Lung (tissue), 16 donors: Measurements from ENCODE around the gene CEND1. TPM values are rescaled to one million over a fixed set of nuclear protein-coding genes. Genes with fewer than 3 reads are reported as not detected.

Source experiments
- ATAC-seq: fragments of 200-7000 bp; cut with Tn5 transposase; one replicate; pipeline ENCODE4 v1.9.1; 2020; ENCODE audit warnings: moderate number of reproducible peaks; ENCODE audit not compliant: insufficient read depth, low FRiP score
- DNase-seq, 3 donors: peaks; one replicate each; pipeline ENCODE4 v3.0.0-alpha.2; 2013 to 2017
- H3K27ac ChIP-seq, 2 donors: one replicate each; pipeline ENCODE4 v1.5.1; 2013; ENCODE audit warnings: mild to moderate bottlenecking in 2 of 2, moderate library complexity in 2 of 2, control low read depth in 1 of 2, inconsistent platforms in 1 of 2, low read depth in 1 of 2, low read length in 1 of 2
- H3K27me3 ChIP-seq, 3 donors: one replicate each; pipeline ENCODE4 v1.5.1; 2013; ENCODE audit warnings: low read length in 2 of 3; ENCODE audit not compliant: control insufficient read depth in 3 of 3, insufficient read depth in 3 of 3
- H3K36me3 ChIP-seq, 4 donors: one replicate each; pipeline ENCODE4 v1.5.1; 2013; ENCODE audit warnings: low read length in 4 of 4, mild to moderate bottlenecking in 1 of 4, moderate library complexity in 1 of 4; ENCODE audit not compliant: control insufficient read depth in 4 of 4, insufficient read depth in 4 of 4
- H3K4me1 ChIP-seq, 5 donors: one replicate each; pipeline ENCODE4 v1.5.1; 2013; ENCODE audit warnings: low read length in 5 of 5, mild to moderate bottlenecking in 2 of 5, moderate library complexity in 1 of 5; ENCODE audit not compliant: control insufficient read depth in 5 of 5, insufficient read depth in 5 of 5
- H3K4me3 ChIP-seq: one replicate; pipeline ENCODE4 v1.5.1; 2013; ENCODE audit warnings: mild to moderate bottlenecking, control low read depth, moderate library complexity
- H3K9ac ChIP-seq, 2 donors: one replicate each; pipeline ENCODE4 v1.5.1; 2013; ENCODE audit warnings: low read length in 2 of 2, control low read depth in 1 of 2; ENCODE audit not compliant: insufficient read depth in 1 of 2
- H3K9me3 ChIP-seq, 4 donors: one replicate each; pipeline ENCODE4 v1.5.1; 2013; ENCODE audit warnings: low read length in 3 of 4, mild to moderate bottlenecking in 1 of 4, moderate library complexity in 1 of 4; ENCODE audit not compliant: control insufficient read depth in 4 of 4, insufficient read depth in 3 of 4
- CTCF ChIP-seq: IDR thresholded peaks from 2 replicates; pipeline ENCODE4 v1.5.1; 2012; ENCODE audit warnings: mild to moderate bottlenecking; ENCODE audit errors: control extremely low read depth, extremely low read depth
- WGBS, 2 donors: extraction: QIAGEN DNeasy Blood & Tissue Kit; methylation state at CpG; one replicate each; pipeline ENCODE4 v1.1.7; 2013; 5-methylcytosine and 5-hydroxymethylcytosine counted together
- long read RNA-seq, 5 donors: transcript quantifications; one replicate each; lab custom pipeline, GENCODE V29; 2026
- polyA plus RNA-seq, 2 donors: library from polyadenylated mRNA; stranded (reverse); fragments of 200-250 nt; gene quantifications; one replicate each; pipeline ENCODE4 v1.2.1, GENCODE V29; 2013
- total RNA-seq, 2 donors: library from RNA; depleted of rRNA in 1 of 2; stranded (reverse); fragments of >200 nt in 1 of 2; gene quantifications; one replicate each; pipeline ENCODE4 v1.2.1, GENCODE V29; 2014 to 2021
- donor health status: control.
- donor health status: control.
- donor health status: Bipolar disorder and iron deficiency.
- donor health status: healthy.
- donor health status: DM: yes; HTN: yes; CAD: no.

CEND1 gene
- under 1 TPM in 1 of 2 donors, not detected in 1; 0.18 TPM for total RNA-seq
- polyA plus RNA-seq, result under 1 TPM; 0.10 to 0.14 TPM
- long read RNA-seq, donor 1, result 0 reads
- long read RNA-seq, donor 2, result 0 reads
- long read RNA-seq, donor 3, result 0 reads
- long read RNA-seq, donor 4, result 0 reads
- long read RNA-seq, donor 5, result 0 reads

GRCh38 chr11:789943-790342 is at the start of gene CEND1:
TSS of gene CEND1 (minus strand) at chr11:790090. CDS start at chr11:788576, 1,514 bp downstream.
- ATAC-seq (no peak), DNase-seq (no peak)
- Histone ChIP-seq H3K9ac (no peak within 1 kb of the TSS), H3K4me1 (peaks cover 0 to 4% (median 0%) of the 10 kb centered on the region in 5 donors), H3K27ac (no peak within 1 kb of the TSS), H3K4me3 (no peak within 1 kb of the TSS), H3K36me3 (peaks cover 0 to 28% (median 7%) of the 10 kb centered on the region in 4 donors), H3K9me3 (no peaks in the 10 kb centered on the region), H3K27me3 (no peaks in the 10 kb centered on the region)
- WGBS, 2 donors, result 6 to 8% methylated on average over 29 to 44 of the region's 44 CpGs
- no peak for TF ChIP-seq CTCF

GRCh38 chr11:839280-839623 is 49.4 kb upstream of the CEND1 start:
- H3K27me3 ChIP-seq, result no peaks in the 10 kb centered on the region
- WGBS, 2 donors, result 92 to 96% methylated on average over 5 of the region's 5 CpGs
- H3K9me3 ChIP-seq, result no peaks in the 10 kb centered on the region
- no peak overlapping the region for H3K27ac ChIP-seq
- no peak for TF ChIP-seq CTCF
- ATAC-seq, result no peak
- peaks cover 4 to 46% (median 18%) of the 10 kb centered on the region in 4 donors for H3K36me3 ChIP-seq
- H3K4me3 ChIP-seq, result no peak overlapping the region
- no peak for DNase-seq
- H3K9ac ChIP-seq, result no peak overlapping the region
- peaks cover 6 to 27% (median 15%) of the 10 kb centered on the region in 5 donors for H3K4me1 ChIP-seq

- no peaks in the 10 kb centered on the region for H3K27me3 ChIP-seq
- no peak overlapping the region for H3K9ac ChIP-seq
- 65 to 68% methylated on average over 17 of the region's 17 CpGs for WGBS, 2 donors
- DNase-seq, result no peak
- H3K4me3 ChIP-seq, result no peak overlapping the region
- peaks cover 4 to 46% (median 18%) of the 10 kb centered on the region in 4 donors for H3K36me3 ChIP-seq
- TF ChIP-seq CTCF, result no peak
- ATAC-seq, result no peak
- H3K4me1 ChIP-seq, result peaks cover 6 to 29% (median 14%) of the 10 kb centered on the region in 5 donors
- H3K9me3 ChIP-seq, result no peaks in the 10 kb centered on the region
- peak overlapping the region in 1 of 2 donors; percentile 48 for H3K27ac ChIP-seq
These were observed 48.8 kb upstream of the CEND1 start for GRCh38 chr11:838441-839279.
